Limb (tissue), 2 donors: ENCODE results near the gene DCANP1.

Experiments used
- DNase-seq, 2 donors: peaks; one replicate each; pipeline ENCODE4 v3.0.0-alpha.2; 2016; ENCODE audit errors: extremely low spot score in 2 of 2

DCANP1 gene

DNA sequence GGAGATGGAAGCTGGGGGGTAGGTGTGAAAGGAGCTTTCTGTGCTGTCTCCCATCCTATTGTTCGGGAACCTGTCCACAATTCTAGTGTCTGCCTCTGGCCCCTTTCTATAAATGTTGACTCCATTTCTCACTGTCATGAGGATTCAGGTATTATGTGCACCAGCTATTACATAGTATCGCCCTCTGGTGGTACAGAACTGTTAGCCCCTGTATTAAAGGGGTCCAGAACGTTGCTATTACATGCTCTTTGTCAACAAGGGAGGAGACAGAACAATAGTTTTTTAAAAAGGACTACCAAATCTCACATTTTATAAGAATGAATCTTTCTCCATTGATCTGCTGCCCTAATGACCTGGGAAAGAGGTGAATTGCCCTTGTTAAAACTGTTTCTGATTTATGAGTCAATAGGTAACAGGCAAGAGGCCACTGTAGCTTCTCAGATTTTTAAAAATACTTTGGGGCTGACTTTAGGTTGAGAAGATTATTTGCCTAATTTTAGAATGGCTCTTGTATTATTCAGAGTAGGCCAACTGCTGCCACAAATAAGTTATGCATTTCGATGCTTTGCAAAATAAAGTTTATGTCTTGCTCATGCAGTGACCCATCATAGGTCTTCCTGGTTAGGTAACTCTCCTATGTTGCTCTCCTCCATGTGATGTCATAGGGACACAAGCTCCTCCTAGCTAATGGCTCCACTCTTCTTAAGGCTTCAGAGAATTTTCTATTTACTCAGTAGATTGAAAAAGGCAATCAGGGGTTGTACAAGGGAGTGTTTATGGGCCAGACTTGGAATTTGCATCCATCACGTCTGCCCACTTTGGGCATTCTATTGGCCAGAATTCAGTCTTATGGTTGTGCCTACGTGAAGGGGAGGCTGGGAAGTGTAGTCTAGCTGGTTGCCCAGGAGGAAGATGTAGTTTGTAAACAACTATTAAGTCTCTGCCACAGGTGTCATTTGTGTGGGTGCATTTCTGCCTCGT is 20.8 kb downstream of the DCANP1 start:
- DNase-seq, result no peak

DNA sequence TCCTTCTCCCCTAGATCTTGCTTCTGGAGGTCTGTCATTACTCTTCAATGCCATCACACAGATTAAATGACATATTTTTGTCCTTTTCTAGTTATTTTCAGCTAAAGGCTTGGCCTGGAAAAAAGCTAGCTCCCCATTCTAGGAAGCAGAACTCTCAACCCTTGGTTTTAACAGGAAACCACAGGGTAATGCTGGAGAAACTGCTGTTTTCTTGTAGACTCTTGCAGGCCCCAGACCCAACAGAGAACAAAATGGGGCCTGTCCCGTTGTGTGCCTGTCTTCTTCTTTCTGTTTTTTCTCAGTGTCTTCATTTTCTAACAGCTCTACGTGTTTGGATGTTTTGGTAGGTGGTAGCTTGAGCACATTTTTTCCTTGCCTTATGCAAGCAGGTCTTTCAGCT is 21.5 kb downstream of the DCANP1 start:
- DNase-seq, result no peak

DNA sequence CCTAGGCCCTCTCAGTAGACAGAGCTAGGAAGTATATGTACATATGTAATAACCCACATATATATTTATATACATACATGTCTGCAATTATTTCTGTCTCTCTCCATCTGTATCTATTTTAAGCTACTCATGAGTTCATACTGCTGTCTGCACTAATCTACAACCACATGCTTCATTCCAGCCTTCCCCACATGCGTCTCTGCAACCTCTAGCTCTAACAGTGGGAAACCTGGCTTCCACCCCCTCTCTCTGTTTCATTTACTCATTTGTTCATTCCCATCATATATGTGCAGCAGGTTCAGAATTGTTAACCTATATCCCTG is 23.3 kb downstream of the DCANP1 start:
- no peak for DNase-seq

DNA sequence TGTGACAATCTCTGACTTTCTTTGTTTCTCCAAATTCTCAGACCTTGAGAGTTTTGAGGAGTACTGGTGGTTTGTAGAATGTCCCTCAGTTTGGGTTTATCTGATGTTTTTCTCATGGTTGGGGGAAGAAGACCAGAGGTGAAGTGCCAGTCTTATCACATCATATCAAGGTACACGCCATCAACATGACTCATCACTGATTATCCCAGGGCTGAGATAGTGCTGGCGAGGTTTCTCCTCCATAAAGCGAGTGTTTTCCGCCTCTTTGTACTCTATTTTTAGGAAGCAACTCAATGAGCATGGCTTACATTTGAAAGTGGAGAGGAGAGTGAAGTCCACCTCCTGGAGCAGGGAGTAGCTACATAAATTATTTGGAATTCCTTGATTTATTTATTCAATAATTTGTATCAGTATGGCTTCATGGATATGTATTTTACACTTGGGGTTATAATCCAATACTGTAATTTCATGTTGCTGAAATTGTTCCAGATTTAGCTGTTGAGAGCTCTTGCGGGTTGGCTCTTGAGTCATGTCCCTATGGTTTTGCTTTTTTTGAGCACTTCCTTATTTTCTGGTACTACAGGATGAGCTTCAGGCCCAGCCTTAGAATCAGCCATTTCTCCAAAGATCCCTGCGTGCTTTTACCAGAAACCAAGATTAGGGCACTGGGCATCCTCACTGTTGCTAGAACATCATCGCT is 23.9 kb downstream of the DCANP1 start:
- DNase-seq, result no peak

DNA sequence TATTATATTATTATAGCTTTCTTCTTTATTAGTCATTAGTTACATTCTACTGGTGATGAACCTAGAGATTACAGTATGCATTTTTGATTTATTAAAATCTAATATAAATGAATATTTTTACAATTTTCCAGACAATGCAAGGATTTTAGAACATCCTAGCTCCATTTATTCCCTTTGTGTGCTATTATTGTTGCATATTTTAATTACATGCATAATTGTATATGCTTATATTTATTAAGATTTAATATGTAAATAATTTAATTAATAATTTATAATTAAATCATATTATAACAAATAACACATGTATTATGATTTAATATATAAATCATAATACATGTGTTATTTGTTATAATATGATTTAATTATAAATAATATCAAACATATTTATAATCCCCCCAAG is 24.7 kb downstream of the DCANP1 start:
- no peak for DNase-seq

DNA sequence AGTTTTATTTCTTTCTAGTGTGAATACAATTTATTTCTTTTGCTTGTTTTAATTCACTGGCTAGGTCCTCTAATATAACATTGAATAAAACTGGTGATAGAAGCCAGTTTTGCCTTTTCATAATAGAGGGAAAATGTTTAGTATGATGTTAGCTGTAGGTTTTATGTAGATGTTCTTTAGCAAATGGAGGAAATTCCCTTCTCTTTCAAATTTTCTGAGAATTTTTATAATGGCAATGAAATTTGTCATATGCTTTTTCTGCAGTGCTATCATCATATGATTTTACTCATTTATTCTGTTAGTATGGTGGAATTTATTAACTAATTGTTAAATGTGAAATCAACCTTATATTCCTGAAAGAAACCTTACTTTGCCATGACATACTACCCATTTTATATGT is 30.1 kb downstream of the DCANP1 start:
- no peak for DNase-seq

DNA sequence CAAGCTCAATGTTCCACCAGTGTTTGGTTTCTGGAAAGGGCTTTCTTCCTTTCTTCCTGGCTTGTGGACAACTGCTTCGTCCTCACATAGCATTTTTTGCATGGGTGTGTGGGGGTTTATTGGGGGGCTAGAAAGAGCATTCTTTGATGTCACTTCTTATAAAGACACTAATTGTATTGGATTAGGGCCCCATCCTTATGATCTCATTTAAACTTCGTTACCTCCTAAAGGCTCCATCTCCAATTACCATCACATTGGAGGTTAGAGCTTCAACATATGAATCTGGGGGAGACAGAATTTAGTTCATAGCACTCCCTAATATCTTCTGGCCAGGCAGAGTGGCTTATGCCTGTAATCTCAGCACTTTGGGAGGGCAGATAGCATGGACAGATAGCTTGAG is 42.1 kb downstream of the DCANP1 start:
- no peak for DNase-seq

DNA sequence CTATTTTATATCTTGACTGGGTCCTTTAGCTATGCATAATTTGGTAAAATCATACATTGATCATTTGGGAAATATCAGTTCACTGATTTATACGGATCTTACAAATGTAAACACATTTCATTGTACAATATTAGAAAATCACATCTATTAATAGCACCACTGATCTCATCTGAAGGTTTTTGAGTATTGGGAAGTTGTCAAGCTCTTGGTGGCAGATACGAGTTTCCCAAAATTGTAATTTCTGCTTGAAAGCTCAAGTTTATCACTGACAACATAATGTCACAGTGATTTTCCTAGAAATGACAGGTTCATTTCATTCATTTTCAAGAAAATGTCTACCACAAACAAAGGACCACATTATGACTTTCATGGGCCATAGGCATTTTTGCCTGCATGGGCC is 45.1 kb downstream of the DCANP1 start:
- DNase-seq, result no peak

DNA sequence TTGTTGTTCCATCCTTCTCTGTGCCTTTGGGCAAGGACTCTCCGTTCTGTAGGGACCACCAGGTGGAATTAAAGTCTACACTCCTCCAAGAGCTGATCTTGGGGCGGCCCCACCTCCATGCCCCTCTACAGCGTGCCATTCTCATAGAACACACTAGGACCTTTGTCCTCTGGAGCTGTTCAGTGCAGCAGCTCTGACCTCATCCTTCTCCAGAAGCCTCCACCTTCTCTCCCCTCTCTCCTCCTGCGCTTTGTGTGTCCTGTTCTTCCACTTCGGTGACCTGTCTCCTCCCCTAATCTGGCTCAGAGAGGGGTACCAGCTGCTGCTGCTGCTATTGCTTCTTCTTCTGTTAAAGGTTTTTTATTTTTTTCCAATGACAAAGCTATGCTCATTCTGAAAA is 46.3 kb downstream of the DCANP1 start:
- DNase-seq, result no peak

DNA sequence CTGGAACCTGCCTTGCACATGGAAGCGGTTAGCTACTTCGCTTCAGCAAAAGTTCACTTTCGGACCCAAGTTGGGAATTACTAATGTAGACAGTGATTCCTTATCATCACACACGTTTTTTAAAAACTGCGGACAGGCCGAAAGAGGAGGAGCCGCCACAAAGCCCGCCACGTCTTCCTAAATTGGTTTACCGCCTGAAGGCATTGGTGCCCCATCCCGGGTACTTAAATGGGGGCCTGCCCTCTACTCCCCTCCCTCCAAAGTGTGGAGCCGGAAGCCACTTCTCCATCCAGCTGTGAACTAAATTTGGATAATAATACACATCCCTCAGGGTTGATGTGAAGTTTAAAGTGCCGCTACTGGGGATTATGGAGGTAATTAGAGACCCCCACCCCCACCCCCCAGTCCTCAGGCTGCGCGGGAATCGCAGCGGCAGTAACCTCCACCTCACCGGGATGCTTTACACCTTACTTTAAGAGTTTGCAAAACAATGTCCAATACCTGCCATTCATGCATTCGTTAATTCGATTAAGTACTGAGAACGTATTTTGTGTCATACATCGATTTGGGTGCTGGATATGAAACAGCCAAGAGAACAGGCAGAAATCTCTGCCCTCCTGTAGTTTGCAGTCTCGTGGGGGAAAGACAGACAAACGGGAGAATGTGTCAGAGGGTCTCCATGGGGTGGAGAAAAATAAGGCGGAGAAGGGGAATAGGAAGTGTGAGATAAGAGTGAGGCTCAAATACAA is 47.2 kb downstream of the DCANP1 start:
- DNase-seq, result peak; percentile 12 to 43

DNA sequence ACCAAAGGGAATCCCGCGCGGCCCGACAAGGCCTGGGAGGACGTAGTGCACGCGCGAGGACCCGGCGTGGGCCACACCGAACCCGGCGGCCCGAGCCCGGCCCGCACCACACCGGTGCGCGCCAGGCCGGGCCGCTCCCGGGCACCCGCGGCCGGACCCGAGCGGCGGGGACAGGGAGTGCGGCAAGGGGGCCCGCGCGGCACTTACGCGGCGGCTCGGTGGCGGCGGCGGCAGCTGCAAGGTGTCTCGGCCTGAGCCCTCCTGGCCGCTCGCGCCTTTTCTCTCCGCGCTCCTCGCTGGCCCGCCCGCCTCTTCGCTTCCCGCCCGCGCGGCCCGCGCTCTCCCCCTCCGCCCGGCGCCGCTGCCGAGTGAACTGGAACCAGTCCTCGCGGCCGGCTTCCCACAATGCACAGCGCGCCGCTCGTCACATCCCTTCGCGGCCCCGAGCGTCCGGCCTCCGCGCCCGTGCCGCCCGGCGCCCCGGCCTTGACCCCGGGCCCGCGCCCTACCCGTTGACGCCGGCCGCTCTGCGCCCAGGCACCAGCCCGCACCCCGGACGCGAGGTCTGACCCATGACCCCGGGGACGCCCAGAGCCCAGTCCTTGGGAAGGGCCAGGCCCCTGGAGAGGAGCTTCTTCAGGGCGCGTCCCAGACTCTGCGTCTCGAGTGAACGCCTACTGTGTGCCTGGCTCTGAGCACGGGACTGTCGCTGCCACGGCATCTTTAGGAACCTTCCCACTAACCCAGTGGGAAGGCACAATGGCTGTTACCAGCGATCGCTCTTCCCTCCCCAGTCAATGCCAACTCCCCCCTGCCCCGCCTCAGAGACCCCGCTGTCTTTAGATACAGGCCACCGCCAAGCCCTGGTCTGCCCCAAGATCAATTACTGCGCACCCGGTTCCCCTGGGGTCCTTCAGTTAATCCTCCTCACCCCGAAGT is 48.0 kb downstream of the DCANP1 start, which contains the start of gene MACROH2A1:
TSS of gene MACROH2A1 (minus strand) at position 377 of the 939 bp plus-strand sequence. CDS start 10,138 bp downstream, outside the sequence.
- peak; percentile 83 to 92 for DNase-seq

DNA sequence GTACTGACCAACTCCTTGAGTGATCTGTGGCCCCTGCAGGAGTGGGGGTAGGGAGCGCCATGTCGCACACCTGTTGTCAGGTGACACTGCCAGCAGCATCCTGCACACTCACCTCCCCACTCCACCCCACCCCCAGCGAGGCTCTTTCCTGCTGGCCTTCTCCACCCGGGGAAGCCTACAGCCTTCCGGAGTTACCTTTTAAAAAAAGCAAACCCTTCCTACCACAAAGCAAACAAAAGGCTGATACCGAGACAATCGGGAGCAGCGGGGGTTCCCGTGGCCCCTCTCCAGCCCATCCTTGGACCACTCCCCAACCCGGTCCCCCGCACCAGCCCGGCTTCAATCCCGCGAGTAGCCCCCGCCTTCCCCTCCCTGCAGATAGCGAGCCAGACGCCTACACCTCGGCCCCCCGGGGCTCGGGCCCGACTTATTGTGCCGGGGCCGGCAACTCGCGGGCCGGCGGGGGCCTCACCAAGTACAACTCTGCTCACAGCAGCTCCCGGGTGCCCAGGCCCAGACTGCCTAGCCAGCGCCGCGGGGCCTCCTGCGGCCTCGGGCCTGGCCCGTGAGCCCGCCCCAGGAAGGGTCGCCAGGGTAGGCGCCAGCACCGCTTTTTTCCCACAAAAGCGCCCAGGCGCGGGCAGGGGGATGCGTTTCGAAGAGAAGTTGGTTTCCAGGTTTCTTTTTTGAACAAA is 48.8 kb downstream of the DCANP1 start:
- DNase-seq, result peak in 1 of 2 donors; percentile 69

DNA sequence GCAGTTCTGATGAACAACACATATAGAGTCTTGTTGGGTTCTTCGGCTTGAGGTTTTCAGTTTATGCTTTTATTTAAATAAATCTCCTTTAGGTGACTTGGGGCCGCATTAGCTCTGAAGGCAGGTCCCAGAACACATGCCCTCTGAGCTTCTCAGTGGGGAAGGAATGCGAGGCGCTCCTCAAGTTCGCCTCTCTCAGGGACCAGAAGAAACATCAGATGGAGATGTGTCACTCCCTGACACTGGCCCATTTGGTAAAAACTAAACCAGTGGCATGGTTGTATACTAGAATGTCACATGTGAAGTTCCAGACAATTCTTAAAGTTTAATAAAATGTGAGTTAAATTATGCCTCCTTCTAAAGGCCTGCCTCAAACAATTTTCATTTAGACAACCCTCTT is 50.1 kb downstream of the DCANP1 start:
- no peak for DNase-seq

DNA sequence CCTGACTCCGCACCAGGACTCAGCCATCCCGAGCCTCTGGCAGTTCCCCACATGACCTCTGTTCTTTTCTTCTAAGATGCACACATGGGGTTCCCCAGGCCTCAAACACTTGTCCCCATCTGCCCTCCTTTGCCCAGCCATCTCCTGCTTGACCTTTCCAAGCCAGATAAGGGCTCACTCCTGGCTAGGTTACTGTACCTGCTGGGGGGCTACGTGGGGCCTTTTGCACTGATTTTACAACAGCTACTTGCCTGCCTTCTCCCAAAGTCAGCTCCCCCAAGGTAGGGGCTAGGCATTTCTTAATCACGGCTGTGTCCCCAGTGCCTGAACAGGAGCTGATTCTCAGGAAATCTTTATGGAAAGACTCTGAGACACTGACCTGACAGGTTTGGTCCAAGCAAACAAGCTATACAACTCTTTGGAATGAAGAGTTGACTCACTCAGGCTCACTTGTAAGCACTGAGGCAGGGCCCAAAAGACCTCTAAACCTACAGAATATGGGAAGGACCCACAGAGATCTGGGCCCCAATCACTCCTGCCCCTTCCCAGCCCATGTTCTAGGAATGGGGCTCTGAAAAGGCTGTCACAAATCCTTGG is 50.6 kb downstream of the DCANP1 start:
- no peak for DNase-seq

DNA sequence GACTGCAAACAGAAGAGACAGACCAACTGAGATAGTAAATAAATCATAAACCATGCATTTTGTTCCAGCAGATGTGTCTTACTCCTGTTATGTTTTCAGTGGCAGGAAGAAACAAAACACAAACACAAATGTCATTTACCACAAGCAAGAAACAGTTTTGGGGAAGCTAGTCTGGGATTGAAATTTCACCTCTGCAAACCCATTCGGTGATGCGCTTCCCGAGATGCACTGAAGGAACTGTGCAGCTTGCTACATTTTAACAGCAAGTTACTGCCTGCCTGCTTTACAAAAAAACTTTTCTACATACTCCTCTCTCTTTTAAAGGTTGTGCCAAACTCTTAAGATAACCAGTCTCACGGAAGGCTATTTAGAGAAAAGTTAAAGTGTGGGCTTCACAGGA is 51.3 kb downstream of the DCANP1 start:
- no peak for DNase-seq

DNA sequence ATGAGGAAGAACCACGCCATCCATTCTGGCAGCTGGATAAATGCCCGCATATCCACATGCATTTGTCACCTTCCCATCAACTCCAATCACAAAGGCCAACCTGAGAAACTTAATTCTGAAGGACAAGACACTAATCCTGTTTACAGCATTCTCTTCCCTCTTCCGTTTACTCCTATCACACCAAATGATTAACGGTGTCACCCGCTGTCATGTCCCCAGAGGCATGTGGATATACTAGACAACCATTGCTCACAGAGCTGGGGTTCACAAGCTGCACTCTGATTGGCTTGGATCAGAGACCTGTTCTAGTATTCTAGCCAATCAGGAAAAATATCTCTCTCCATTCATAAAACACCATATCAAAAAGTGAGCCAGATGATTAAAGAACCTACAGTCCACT is 51.7 kb downstream of the DCANP1 start:
- DNase-seq, result no peak
